Loucy (cell line): ENCODE results near the gene SNRPD1.

ENCODE experiments used
- EZH2phosphoT487 ChIP-seq: fragments of 200-600 bp; IDR thresholded peaks from 2 replicates; pipeline ENCODE4 v1.6.1; 2018; ENCODE audit warnings: antibody characterized with exemption, mild to moderate bottlenecking, moderate library complexity, borderline replicate concordance
- TF ChIP-seq, protein P1 (sequence below): fragments of 200-600 bp; sonication (generic); conservative IDR thresholded peaks from 2 replicates; pipeline ENCODE4 v1.5.1; 2014; ENCODE audit warnings: mild to moderate bottlenecking, antibody characterized with exemption, low read length

DNA sequence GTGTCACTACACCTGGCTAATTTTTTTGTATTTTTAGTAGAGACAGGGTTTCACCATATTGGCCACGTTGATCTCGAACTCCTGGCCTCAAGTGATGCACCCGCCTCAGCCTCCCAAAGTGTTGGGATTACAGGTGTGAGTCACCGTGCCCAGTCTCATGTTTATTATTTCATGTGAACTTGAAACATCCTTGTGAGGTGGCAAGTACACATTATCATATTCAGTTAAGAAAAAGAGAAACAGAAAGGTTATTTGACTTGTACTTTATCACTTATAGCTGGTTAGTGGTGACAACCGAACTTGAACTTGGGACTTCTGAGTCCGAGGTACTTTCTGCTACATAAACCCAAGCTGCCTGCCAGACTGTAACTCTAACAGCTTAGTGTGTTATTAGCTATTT is 68.0 kb downstream of the SNRPD1 start:
- TF ChIP-seq, protein P1, sequence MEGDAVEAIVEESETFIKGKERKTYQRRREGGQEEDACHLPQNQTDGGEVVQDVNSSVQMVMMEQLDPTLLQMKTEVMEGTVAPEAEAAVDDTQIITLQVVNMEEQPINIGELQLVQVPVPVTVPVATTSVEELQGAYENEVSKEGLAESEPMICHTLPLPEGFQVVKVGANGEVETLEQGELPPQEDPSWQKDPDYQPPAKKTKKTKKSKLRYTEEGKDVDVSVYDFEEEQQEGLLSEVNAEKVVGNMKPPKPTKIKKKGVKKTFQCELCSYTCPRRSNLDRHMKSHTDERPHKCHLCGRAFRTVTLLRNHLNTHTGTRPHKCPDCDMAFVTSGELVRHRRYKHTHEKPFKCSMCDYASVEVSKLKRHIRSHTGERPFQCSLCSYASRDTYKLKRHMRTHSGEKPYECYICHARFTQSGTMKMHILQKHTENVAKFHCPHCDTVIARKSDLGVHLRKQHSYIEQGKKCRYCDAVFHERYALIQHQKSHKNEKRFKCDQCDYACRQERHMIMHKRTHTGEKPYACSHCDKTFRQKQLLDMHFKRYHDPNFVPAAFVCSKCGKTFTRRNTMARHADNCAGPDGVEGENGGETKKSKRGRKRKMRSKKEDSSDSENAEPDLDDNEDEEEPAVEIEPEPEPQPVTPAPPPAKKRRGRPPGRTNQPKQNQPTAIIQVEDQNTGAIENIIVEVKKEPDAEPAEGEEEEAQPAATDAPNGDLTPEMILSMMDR: no peak
- TF ChIP-seq EZH2phosphoT487: no peak
